AG09309 (cell line): ENCODE data around the gene ENTPD2.
A peak's percentile ranks its signal among the peaks of the same experiment; 100 is the strongest.

Experiments used
- DNase-seq: peaks from one replicate; pipeline ENCODE4 v3.0.0-alpha.2; 2010; ENCODE audit warnings: low read depth
- H3K4me3 ChIP-seq: 2 replicates; pipeline ENCODE4 v1.5.1; 2011; ENCODE audit warnings: mild to moderate bottlenecking, low read depth, low read length, moderate library complexity; ENCODE audit not compliant: control insufficient read depth
- TF ChIP-seq, protein P1 (sequence below): IDR thresholded peaks from 2 replicates; pipeline ENCODE4 v1.5.1; 2011; ENCODE audit warnings: mild to moderate bottlenecking, low read depth, low read length, inconsistent platforms; ENCODE audit not compliant: insufficient read depth, control insufficient read depth; ENCODE audit errors: missing control alignments

ENTPD2 gene

DNA sequence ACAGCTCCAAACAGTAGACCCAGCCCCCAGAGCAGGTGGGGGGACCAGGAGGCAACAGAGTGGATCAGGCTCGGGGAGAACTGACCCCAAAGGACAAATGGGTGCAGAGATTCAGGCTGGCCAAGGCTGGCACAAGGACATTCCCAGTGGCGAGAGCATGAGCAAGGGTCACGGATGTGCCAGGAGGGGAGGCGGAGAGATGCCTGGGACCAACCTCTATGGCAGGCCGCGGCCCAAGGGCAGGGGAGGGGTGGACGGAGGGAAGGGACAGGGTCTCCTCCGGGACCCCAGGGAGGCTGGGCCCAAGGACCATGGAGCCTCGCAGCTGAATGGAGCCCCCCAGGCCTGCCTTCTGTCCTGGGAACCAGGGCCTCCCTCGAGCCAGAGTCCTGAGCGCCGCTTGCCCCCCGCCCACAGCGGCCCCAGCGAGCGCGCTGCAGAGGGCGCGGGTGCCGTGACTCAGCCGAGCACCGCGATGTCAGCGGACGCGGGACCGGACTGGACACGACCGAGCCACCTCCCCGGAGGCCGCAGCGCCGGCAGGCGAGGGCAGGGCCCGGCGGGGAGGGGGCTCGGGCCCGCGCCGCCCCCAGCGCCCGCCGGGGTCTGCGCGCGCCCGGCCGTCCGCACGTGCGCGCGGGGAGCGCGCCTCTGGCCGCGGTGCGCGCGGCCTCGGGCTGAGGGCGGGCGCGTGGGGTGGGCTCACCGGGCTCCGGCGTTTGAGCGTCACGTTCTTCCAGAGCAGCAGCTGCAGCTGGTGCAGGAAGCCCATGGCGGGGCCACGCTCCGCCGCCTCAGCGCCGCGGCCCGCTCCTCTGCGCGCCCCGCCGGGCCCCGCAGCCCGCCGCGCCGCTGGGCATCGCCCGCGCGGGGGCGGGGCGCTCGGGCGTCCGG is 26.2 kb downstream of the ENTPD2 start, which contains the start of gene ABCA2:
Gene ABCA2 (minus strand): TSS at position 869 of the 894 bp plus-strand sequence. CDS start 97 bp downstream, at position 772.
- DNase-seq: no peak
- TF ChIP-seq, protein P1, sequence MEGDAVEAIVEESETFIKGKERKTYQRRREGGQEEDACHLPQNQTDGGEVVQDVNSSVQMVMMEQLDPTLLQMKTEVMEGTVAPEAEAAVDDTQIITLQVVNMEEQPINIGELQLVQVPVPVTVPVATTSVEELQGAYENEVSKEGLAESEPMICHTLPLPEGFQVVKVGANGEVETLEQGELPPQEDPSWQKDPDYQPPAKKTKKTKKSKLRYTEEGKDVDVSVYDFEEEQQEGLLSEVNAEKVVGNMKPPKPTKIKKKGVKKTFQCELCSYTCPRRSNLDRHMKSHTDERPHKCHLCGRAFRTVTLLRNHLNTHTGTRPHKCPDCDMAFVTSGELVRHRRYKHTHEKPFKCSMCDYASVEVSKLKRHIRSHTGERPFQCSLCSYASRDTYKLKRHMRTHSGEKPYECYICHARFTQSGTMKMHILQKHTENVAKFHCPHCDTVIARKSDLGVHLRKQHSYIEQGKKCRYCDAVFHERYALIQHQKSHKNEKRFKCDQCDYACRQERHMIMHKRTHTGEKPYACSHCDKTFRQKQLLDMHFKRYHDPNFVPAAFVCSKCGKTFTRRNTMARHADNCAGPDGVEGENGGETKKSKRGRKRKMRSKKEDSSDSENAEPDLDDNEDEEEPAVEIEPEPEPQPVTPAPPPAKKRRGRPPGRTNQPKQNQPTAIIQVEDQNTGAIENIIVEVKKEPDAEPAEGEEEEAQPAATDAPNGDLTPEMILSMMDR: no peak
- H3K4me3 ChIP-seq: peak within 1 kb of the TSS; percentile 59

DNA sequence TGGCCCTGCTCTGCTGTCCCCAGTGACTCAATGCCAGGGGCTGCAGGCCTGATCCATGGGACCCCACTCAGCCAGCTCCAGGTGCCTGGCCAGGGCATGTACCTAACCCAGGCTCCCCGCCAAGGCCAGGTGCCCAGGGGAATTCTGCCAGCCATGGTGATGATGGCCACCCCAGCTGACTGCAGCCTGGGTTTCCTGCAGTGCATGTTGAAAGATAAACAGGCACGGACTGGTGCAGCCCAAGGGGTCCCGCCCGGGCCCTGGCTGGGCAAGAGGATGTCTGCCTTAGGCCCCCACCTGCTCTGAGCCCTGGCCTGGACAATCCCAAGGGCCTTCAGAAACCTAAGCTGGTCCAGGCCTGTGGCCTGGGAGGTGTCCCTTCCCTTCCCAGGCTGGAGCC is 27.0 kb downstream of the ENTPD2 start:
- TF ChIP-seq, protein P1: no peak
- DNase-seq: no peak
- H3K4me3 ChIP-seq: peak overlapping the region; percentile 59

- TF ChIP-seq, protein P1: no peak
- H3K4me3 ChIP-seq: no peak overlapping the region
- DNase-seq: no peak
Measured at GRCh38 chr9:137026384-137026783, 27.5 kb downstream of the ENTPD2 start.

DNA sequence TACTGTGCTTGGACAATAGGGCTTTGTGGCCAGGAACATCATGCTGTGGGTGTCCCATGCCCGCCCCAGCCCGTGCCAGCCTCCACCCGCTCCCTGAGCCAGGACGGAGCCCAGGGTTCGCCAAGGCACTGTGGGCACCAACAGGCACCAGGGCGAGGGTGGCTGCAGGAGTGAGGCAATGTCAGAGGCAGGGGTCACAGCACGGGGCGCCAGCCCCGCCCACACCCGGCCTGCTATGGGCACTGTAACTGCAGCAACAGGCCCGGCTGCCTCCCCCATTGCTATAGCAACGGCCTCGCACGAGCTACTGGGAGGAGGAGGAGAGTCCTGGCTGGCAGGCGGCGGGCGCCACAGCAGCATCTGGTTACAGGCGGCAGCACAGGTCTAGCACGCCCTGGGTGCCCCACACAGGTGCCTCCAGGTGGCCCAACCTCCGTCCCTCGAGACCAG is 28.3 kb downstream of the ENTPD2 start:
- DNase-seq: no peak
- no peak overlapping the region for H3K4me3 ChIP-seq
- TF ChIP-seq, protein P1: no peak

DNA sequence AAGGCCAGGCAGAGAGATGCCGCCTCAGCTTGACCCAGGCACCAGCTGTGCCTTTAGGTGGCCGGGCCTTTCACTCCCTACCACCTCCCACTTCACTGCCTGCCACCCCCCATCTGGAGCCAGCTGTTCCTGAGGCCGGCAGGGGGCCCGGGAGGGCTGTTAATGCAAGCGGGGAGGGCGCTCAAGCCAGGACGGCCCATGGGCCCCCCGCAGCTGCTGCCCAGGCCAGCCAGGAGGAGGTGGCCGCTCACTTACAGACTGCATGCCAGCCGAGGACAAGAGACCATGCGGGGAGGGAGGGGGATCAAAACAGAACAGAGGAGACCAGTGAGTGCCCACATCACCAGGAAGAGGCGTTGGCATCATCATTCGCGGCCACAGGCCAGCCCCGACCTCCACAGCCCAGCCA is 30.3 kb downstream of the ENTPD2 start:
- no peak for DNase-seq
- TF ChIP-seq, protein P1: no peak
- no peak overlapping the region for H3K4me3 ChIP-seq

- TF ChIP-seq, protein P1: no peak
- DNase-seq: no peak
- H3K4me3 ChIP-seq: no peak overlapping the region
Measured at GRCh38 chr9:137023157-137023556, 30.7 kb downstream of the ENTPD2 start.
